Progenitor cell of endocrine pancreas (in vitro differentiated cells): ENCODE measurements around the gene CHRNB1. TPM values are rescaled to one million over a fixed set of nuclear protein-coding genes. Genes with fewer than 3 reads are reported as not detected.
A peak's percentile ranks its signal among the peaks of the same experiment; 100 is the strongest.
"Not testable (repeated sequence)": the region's sequence is repeated elsewhere in the genome, so short reads cannot be mapped to it uniquely, and the experiment has no call there.

Experiments
- DNase-seq: peaks from one replicate; pipeline ENCODE4 v3.0.0; 2021; ENCODE audit warnings: low spot score; ENCODE audit not compliant: unreplicated experiment
- H3K27ac Mint-ChIP-seq: 2 replicates; pipeline ENCODE4 v1.8.0; 2021; ENCODE audit warnings: mild to moderate bottlenecking, moderate library complexity, mixed read lengths
- H3K27me3 Mint-ChIP-seq: 2 replicates; pipeline ENCODE4 v1.8.0; 2021; ENCODE audit warnings: mixed read lengths
- H3K36me3 Mint-ChIP-seq: 2 replicates; pipeline ENCODE4 v1.8.0; 2022; ENCODE audit warnings: mixed read lengths; ENCODE audit not compliant: insufficient read depth
- H3K4me1 Mint-ChIP-seq: 2 replicates; pipeline ENCODE4 v1.8.0; 2021; ENCODE audit warnings: low read depth, mixed read lengths
- H3K4me3 Mint-ChIP-seq: 2 replicates; pipeline ENCODE4 v1.8.0; 2021; ENCODE audit warnings: low read depth, mild to moderate bottlenecking, moderate library complexity, mixed read lengths
- H3K9me3 Mint-ChIP-seq: 2 replicates; pipeline ENCODE4 v1.8.0; 2021; ENCODE audit warnings: low read depth, mixed read lengths
- total RNA-seq: library from RNA; stranded (reverse); gene quantifications from 2 replicates; pipeline ENCODE4 v1.2.1, GENCODE V29; 2021
- TF ChIP-seq, protein P1 (sequence below): fragments of 200-600 bp; sonication (generic); IDR thresholded peaks from one replicate; pipeline ENCODE4 v1.5.0; 2021; ENCODE audit warnings: antibody characterized with exemption, mild to moderate bottlenecking; ENCODE audit not compliant: unreplicated experiment

The CHRNB1 gene
- total RNA-seq, 1 donor from 2014 or later = 17.2 TPM

DNA sequence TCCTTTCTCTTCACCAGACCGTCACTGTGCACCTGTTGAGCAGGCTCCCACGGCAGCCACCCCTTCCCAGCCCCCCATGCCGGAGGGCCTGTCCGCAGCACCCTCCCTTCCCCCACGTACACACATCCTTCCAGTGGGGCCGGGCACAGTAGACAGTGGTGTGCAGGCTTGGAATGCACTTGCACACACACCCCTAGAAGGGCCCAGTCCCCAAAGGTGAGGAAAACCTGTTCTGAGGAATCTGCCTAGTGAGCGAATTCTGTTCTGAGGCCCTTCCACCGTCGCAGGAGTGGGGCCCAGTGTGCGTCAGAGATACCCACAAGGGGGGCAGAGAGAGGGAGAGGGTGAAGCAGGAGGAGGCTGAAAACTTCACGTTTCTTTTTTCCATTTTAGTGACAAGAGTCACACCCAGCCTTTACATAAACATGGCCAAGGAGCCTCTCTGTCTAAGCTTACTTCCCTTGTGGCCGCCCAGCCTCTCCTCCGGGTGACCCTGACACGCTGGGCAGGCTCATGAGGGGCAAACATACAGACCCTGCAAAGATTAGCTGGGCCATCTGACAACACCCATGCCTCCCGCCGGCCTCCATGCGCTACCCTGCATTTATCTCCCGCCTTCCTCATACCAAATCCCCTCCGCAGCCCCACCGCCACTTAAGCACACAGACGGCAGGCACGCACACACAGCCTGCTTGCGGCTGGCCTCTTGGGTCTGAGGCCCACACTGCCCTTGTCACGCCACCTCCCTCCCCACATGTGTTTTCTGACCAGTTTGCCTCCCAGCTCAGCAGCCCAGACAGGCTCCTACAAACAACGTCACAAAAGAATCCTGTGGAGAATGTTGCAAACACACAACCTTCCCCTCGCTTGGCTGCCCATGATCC is 32.8 kb downstream of the CHRNB1 start:
- Mint-ChIP-seq H3K4me1 (peaks cover 41% of the 10 kb centered on the region), H3K36me3 (no peaks in the 10 kb centered on the region), H3K27me3 (no peaks in the 10 kb centered on the region), H3K9me3 (no peaks in the 10 kb centered on the region), H3K27ac (peak overlapping the region; percentile 99), H3K4me3 (peak overlapping the region; percentile 84)
- peak; percentile 26 for DNase-seq
- TF ChIP-seq, protein P1, sequence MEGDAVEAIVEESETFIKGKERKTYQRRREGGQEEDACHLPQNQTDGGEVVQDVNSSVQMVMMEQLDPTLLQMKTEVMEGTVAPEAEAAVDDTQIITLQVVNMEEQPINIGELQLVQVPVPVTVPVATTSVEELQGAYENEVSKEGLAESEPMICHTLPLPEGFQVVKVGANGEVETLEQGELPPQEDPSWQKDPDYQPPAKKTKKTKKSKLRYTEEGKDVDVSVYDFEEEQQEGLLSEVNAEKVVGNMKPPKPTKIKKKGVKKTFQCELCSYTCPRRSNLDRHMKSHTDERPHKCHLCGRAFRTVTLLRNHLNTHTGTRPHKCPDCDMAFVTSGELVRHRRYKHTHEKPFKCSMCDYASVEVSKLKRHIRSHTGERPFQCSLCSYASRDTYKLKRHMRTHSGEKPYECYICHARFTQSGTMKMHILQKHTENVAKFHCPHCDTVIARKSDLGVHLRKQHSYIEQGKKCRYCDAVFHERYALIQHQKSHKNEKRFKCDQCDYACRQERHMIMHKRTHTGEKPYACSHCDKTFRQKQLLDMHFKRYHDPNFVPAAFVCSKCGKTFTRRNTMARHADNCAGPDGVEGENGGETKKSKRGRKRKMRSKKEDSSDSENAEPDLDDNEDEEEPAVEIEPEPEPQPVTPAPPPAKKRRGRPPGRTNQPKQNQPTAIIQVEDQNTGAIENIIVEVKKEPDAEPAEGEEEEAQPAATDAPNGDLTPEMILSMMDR = no peak

DNA sequence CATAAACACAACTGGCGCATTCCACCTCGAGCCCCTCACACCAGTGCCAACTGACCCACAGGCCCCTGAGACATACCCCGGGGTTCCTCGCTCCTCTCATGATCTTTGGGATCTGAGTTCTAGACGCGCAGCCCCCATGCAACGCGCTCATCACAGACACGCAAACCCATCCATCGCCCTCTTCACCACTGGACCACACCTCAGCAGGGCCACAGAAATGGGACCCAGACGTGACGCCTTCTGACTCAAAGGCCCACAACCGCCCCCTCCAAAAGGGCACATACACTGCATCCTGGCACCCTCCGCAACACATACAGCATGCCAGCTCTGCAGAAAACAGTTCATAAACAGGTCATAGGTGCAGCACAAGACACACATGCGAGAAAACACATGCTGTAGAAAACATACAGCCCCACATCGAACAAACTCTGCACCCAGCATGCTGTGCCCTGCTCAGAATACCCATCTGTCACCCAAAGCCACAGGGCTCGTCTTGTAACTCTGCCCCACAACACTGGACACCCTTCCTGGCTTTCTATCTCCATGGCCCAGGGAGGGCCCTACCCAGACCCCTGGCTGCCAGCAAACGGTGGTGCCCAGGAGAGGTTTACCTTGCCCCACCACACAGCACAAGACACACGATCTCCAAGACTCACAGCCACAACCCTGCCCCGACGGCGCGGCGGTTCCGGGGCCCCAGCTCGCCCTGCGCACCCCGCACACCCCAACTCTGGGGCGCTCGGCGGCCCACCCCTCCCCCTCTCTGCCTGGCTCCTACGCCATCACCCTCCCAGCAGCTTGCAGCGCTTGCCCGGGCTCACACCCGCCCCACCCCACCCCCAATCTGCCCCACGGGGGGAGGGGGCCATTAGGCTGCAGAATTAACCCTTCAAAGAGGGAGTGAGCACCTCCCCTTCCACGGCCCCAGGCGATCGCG is 33.7 kb downstream of the CHRNB1 start:
- Mint-ChIP-seq H3K27ac (peak overlapping the region; percentile 99), H3K9me3 (no peaks in the 10 kb centered on the region)
- DNase-seq = peak; percentile 28

DNA sequence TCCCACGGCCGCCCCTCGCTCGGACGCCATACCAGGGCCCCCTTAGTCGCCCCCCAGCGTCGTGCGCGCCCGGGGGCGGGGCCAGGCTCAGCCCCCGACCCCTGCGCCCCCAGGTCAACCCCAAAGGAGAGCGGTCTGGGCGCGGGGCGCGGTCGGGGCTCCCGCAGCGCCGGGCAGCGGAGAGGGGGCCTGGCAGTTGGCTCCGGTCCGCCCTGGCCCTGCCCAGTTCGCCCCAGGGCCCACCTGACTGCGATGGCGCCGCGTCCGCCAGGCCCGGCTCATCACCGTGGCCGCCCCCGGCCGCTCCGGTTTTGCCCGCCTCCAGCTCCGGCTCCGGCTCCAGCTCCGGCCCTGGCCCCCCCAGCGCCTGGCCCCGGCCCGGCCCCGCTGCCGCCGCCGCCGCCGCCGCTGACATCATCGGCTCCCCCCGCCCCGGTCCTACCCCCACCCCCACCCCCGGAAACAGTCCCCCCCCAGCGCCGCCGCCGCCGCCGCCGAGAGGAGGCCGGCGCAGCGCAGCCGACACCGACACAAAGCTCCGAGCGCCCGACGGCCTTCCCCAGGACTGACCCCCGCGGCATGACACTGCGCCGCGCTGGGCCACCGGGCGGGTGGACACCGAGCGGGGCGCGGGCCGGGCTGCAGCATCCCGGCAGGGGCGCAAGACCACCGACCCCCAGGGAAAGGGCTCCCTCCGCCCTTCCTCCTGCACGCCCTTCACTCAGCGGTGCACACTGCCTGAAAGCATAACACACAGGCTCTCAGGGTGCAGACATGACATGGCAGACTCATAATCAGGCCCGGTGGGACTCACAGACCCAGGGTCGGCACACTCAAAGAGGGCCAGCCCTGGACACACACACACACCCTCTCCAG is 34.6 kb downstream of the CHRNB1 start, which contains the start of gene ZBTB4:
Gene ZBTB4, minus strand, starts transcription at position 419 of the 876 bp plus-strand sequence. CDS start 12,830 bp downstream, outside the sequence.
- Mint-ChIP-seq H3K9me3 (no peaks in the 10 kb centered on the region), H3K27ac (peak within 1 kb of the TSS; percentile 100), H3K4me3 (peak within 1 kb of the TSS; percentile 95), H3K36me3 (no peaks in the 10 kb centered on the region), H3K4me1 (peaks cover 52% of the 10 kb centered on the region), H3K27me3 (no peaks in the 10 kb centered on the region)
- TF ChIP-seq, protein P1 = no peak
- peak; percentile 40 for DNase-seq

More for the DNA sequence above, 33.7 kb downstream of the CHRNB1 start:
- H3K4me3 Mint-ChIP-seq = peak overlapping the region; percentile 84
- H3K27me3 Mint-ChIP-seq = no peaks in the 10 kb centered on the region
- no peaks in the 10 kb centered on the region for H3K36me3 Mint-ChIP-seq
- TF ChIP-seq, protein P1 = no peak
- H3K4me1 Mint-ChIP-seq = peaks cover 50% of the 10 kb centered on the region

DNA sequence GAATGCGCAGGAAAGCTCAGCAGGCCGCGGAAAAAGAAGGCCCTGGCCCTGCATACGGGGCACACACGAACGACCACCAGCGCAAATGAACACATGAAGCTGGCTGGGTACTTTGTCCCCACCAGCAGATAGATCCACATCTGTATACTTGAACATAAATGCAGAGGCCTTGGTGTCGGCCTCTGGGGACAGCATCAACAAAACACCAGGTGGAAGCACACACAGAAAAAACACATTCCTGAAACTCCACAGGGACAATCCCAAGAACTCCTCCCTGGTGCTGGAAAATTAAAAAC is 35.2 kb downstream of the CHRNB1 start:
- no peaks in the 10 kb centered on the region for H3K9me3 Mint-ChIP-seq
- no peaks in the 10 kb centered on the region for H3K36me3 Mint-ChIP-seq
- H3K4me3 Mint-ChIP-seq = peak overlapping the region; percentile 95
- no peak for DNase-seq
- TF ChIP-seq, protein P1 = no peak
- H3K27ac Mint-ChIP-seq = peak overlapping the region; percentile 100
- peaks cover 55% of the 10 kb centered on the region for H3K4me1 Mint-ChIP-seq
- no peaks in the 10 kb centered on the region for H3K27me3 Mint-ChIP-seq

DNA sequence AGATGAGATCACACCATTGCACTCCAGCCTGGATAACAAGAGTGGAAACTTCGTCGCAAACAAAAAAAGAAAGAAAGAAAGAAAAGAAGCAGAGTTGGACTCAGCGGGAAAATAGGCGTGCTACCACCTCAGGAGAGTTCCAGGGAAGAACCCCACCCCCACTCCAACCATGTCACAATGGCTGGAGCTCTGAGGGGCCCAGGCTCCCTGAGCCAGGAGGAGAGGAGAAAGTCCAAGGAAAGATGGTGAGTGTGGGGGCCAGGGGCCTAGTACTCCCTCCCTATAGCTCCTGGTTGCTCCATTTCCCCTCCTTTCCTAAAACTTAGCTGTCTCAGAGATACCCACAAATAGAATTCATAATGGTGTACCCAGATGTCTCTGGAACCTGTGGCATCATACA is 36.4 kb downstream of the CHRNB1 start, which contains the start of gene SLC35G6:
Gene SLC35G6, plus strand, starts transcription at position 172 of the 400 bp plus-strand sequence. Its CDS starts 71 bp downstream, at position 243.
- DNase-seq, H3K27me3 Mint-ChIP-seq, H3K9me3 Mint-ChIP-seq, H3K36me3 Mint-ChIP-seq: not testable (repeated sequence)
- Mint-ChIP-seq H3K4me3 (peak within 1 kb of the TSS; percentile 95), H3K27ac (peak within 1 kb of the TSS; percentile 100), H3K4me1 (peaks cover 60% of the 10 kb centered on the region)

DNA sequence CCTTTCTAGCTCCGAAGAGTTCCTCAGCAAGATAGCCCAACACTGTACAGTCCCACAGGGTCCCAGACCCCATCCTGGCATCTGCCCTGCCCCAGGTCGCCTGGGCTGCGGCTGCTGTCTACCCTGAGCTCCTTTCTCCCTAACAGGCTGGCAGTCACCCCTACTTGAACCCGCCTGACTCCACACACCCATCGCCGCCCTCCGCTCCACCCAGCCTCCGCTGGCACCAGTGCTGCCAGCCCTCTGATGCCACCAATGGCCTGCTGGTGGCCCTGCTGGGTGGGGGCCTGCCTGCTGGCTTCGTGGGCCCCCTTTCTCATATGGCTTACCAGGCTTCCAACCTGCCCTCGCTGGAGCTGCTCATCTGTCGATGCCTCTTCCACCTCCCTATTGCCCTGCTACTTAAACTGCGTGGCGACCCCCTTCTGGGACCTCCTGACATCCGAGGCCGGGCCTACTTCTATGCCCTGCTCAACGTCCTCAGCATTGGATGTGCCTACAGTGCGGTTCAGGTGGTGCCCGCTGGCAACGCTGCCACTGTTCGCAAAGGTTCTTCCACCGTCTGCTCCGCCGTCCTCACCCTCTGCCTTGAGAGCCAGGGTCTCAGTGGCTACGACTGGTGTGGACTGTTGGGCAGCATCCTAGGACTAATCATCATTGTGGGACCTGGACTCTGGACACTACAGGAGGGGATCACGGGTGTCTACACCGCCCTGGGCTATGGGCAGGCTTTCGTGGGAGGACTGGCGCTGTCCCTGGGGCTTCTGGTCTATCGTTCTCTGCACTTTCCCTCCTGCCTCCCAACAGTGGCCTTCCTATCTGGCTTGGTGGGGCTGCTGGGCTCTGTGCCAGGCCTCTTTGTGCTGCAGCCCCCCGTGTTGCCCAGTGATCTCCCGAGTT is 37.2 kb downstream of the CHRNB1 start:
- H3K36me3 Mint-ChIP-seq = not testable (repeated sequence)
- peaks cover 59% of the 10 kb centered on the region for H3K4me1 Mint-ChIP-seq

DNA sequence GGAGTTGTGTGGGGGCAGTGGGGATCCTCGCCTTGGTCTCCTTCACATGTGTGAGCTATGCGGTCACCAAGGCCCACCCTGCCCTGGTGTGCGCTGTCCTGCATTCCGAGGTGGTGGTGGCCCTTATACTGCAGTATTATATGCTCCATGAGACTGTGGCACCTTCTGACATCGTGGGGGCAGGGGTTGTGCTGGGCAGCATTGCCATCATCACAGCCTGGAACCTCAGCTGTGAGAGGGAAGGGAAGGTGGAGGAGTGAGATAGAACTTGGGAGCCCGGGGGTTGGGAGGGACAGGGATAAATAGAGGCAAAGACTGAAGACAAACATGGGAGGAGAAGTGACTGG is 37.9 kb downstream of the CHRNB1 start:
- DNase-seq, H3K9me3 Mint-ChIP-seq, H3K36me3 Mint-ChIP-seq, H3K27me3 Mint-ChIP-seq: not testable (repeated sequence)
- Mint-ChIP-seq H3K4me1 (peaks cover 58% of the 10 kb centered on the region), H3K27ac (peak overlapping the region; percentile 100), H3K4me3 (peak overlapping the region; percentile 97)

More for the DNA sequence above, 37.2 kb downstream of the CHRNB1 start:
- Mint-ChIP-seq H3K4me3 (peak overlapping the region; percentile 97), H3K27ac (peak overlapping the region; percentile 100)
- not testable (repeated sequence) for H3K27me3 Mint-ChIP-seq, H3K9me3 Mint-ChIP-seq, DNase-seq
